GM21526 (cell line): Measurements from ENCODE around the gene CDK1.

Source experiments
- ATAC-seq: cut with Tn5 transposase; IDR thresholded peaks from one replicate; pipeline ENCODE4 v1.9.1; 2021; ENCODE audit warnings: moderate library complexity; ENCODE audit not compliant: unreplicated experiment, low FRiP score

The CDK1 gene

GRCh38 chr10:60778214-60778970, at the start of gene CDK1:
Gene CDK1, plus strand, starts transcription at chr10:60778478. Its CDS starts 1,688 bp downstream, at chr10:60780166.
- ATAC-seq: peak; percentile 95

GRCh38 chr10:60729106-60729505, 49.2 kb upstream of the CDK1 start:
- no peak for ATAC-seq

- ATAC-seq: peak; percentile 84
Observed at GRCh38 chr10:60731134-60731885, 47.0 kb upstream of the CDK1 start.

- no peak for ATAC-seq
Observed at GRCh38 chr10:60732198-60732806, 46.0 kb upstream of the CDK1 start.

GRCh38 chr10:60732807-60733516, 45.3 kb upstream of the CDK1 start:
- ATAC-seq: peak; percentile 58

- no peak for ATAC-seq
Observed at GRCh38 chr10:60733517-60733822, 44.8 kb upstream of the CDK1 start.

- ATAC-seq: no peak
Observed at GRCh38 chr10:60733826-60734225, 44.5 kb upstream of the CDK1 start.

- ATAC-seq: no peak
Observed at GRCh38 chr10:60734226-60734625, 44.1 kb upstream of the CDK1 start.

- no peak for ATAC-seq
Observed at GRCh38 chr10:60735244-60735643, 43.0 kb upstream of the CDK1 start.

GRCh38 chr10:60737242-60737641, 41.0 kb upstream of the CDK1 start:
- ATAC-seq: no peak

GRCh38 chr10:60739558-60739957, 38.7 kb upstream of the CDK1 start:
- ATAC-seq: no peak

GRCh38 chr10:60742512-60742911, 35.8 kb upstream of the CDK1 start:
- no peak for ATAC-seq

GRCh38 chr10:60747817-60748469, 30.3 kb upstream of the CDK1 start:
- ATAC-seq: no peak

GRCh38 chr10:60753152-60753551, 25.1 kb upstream of the CDK1 start:
- ATAC-seq: no peak

GRCh38 chr10:60753817-60754216, 24.5 kb upstream of the CDK1 start:
- no peak for ATAC-seq

GRCh38 chr10:60757420-60757895, 20.8 kb upstream of the CDK1 start:
- no peak for ATAC-seq

- no peak for ATAC-seq
Observed at GRCh38 chr10:60759181-60759580, 19.1 kb upstream of the CDK1 start.

- no peak for ATAC-seq
Observed at GRCh38 chr10:60760711-60761210, 17.5 kb upstream of the CDK1 start.

- no peak for ATAC-seq
Observed at GRCh38 chr10:60762554-60762953, 15.7 kb upstream of the CDK1 start.

GRCh38 chr10:60767424-60767823, 10.9 kb upstream of the CDK1 start:
- no peak for ATAC-seq
